ENCODE results near the gene SMAD7.

Gene SMAD7

DNA sequence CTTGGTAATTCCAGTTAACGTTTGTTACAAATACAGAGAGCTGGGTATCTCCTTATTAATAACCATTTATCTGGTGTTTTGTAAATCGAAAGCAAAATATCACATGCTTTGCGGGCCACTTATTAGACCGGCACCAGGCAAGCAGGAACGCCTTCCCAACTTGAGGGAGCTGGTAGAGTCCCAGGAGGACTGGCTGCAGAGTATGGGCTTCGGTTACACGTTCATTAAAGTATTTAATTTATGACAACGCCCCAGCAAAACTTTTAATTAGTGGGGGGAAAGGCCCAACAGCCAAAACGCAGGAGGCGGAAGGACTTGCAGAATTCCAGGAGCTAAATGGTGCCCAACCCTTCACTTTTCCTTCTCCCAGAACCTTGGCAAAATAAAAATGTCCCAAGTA lies 3.7 kb downstream of the SMAD7 start:
- no peak for TF ChIP-seq ISL1 (CRISPR knock-in tag; IDR thresholded peaks at IDR 0.05)
- TF ChIP-seq, protein P1, sequence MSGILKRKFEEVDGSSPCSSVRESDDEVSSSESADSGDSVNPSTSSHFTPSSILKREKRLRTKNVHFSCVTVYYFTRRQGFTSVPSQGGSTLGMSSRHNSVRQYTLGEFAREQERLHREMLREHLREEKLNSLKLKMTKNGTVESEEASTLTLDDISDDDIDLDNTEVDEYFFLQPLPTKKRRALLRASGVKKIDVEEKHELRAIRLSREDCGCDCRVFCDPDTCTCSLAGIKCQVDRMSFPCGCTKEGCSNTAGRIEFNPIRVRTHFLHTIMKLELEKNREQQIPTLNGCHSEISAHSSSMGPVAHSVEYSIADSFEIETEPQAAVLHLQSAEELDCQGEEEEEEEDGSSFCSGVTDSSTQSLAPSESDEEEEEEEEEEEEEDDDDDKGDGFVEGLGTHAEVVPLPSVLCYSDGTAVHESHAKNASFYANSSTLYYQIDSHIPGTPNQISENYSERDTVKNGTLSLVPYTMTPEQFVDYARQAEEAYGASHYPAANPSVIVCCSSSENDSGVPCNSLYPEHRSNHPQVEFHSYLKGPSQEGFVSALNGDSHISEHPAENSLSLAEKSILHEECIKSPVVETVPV (CRISPR knock-in tag; IDR thresholded peaks at IDR 0.05), result no peak
- TF ChIP-seq, protein P2, sequence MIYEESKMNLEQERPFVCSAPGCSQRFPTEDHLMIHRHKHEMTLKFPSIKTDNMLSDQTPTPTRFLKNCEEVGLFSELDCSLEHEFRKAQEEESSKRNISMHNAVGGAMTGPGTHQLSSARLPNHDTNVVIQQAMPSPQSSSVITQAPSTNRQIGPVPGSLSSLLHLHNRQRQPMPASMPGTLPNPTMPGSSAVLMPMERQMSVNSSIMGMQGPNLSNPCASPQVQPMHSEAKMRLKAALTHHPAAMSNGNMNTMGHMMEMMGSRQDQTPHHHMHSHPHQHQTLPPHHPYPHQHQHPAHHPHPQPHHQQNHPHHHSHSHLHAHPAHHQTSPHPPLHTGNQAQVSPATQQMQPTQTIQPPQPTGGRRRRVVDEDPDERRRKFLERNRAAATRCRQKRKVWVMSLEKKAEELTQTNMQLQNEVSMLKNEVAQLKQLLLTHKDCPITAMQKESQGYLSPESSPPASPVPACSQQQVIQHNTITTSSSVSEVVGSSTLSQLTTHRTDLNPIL (CRISPR knock-in tag; IDR thresholded peaks at IDR 0.05; ENCODE audit: low read depth), result no peak
- TF ChIP-seq, protein P3, sequence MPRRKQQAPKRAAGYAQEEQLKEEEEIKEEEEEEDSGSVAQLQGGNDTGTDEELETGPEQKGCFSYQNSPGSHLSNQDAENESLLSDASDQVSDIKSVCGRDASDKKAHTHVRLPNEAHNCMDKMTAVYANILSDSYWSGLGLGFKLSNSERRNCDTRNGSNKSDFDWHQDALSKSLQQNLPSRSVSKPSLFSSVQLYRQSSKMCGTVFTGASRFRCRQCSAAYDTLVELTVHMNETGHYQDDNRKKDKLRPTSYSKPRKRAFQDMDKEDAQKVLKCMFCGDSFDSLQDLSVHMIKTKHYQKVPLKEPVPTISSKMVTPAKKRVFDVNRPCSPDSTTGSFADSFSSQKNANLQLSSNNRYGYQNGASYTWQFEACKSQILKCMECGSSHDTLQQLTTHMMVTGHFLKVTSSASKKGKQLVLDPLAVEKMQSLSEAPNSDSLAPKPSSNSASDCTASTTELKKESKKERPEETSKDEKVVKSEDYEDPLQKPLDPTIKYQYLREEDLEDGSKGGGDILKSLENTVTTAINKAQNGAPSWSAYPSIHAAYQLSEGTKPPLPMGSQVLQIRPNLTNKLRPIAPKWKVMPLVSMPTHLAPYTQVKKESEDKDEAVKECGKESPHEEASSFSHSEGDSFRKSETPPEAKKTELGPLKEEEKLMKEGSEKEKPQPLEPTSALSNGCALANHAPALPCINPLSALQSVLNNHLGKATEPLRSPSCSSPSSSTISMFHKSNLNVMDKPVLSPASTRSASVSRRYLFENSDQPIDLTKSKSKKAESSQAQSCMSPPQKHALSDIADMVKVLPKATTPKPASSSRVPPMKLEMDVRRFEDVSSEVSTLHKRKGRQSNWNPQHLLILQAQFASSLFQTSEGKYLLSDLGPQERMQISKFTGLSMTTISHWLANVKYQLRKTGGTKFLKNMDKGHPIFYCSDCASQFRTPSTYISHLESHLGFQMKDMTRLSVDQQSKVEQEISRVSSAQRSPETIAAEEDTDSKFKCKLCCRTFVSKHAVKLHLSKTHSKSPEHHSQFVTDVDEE (CRISPR knock-in tag; IDR thresholded peaks at IDR 0.05), result no peak
- no peak for TF ChIP-seq ESRRG (CRISPR knock-in tag; IDR thresholded peaks at IDR 0.05)
- TF ChIP-seq RARB (CRISPR knock-in tag; IDR thresholded peaks at IDR 0.05), result no peak
- TF ChIP-seq, protein P4, sequence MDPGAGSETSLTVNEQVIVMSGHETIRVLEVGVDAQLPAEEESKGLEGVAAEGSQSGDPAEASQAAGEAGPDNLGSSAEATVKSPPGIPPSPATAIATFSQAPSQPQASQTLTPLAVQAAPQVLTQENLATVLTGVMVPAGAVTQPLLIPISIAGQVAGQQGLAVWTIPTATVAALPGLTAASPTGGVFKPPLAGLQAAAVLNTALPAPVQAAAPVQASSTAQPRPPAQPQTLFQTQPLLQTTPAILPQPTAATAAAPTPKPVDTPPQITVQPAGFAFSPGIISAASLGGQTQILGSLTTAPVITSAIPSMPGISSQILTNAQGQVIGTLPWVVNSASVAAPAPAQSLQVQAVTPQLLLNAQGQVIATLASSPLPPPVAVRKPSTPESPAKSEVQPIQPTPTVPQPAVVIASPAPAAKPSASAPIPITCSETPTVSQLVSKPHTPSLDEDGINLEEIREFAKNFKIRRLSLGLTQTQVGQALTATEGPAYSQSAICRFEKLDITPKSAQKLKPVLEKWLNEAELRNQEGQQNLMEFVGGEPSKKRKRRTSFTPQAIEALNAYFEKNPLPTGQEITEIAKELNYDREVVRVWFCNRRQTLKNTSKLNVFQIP (CRISPR knock-in tag; IDR thresholded peaks at IDR 0.05; ENCODE audit: borderline replicate concordance, low read depth), result no peak
- no peak for TF ChIP-seq TCF4 (CRISPR knock-in tag; IDR thresholded peaks at IDR 0.05; ENCODE audit: borderline replicate concordance)
- TF ChIP-seq ZNF70 (CRISPR knock-in tag; IDR thresholded peaks at IDR 0.05), result no peak
- no peak for TF ChIP-seq ARNTL (CRISPR knock-in tag; IDR thresholded peaks at IDR 0.05; ENCODE audit: borderline replicate concordance, low read depth)
- no peak for TF ChIP-seq TOX (CRISPR knock-in tag; IDR thresholded peaks at IDR 0.05; ENCODE audit: borderline replicate concordance)
- TF ChIP-seq OSR1 (CRISPR knock-in tag; IDR thresholded peaks at IDR 0.05), result no peak
- TF ChIP-seq, protein P5, sequence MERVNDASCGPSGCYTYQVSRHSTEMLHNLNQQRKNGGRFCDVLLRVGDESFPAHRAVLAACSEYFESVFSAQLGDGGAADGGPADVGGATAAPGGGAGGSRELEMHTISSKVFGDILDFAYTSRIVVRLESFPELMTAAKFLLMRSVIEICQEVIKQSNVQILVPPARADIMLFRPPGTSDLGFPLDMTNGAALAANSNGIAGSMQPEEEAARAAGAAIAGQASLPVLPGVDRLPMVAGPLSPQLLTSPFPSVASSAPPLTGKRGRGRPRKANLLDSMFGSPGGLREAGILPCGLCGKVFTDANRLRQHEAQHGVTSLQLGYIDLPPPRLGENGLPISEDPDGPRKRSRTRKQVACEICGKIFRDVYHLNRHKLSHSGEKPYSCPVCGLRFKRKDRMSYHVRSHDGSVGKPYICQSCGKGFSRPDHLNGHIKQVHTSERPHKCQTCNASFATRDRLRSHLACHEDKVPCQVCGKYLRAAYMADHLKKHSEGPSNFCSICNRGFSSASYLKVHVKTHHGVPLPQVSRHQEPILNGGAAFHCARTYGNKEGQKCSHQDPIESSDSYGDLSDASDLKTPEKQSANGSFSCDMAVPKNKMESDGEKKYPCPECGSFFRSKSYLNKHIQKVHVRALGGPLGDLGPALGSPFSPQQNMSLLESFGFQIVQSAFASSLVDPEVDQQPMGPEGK (CRISPR knock-in tag; IDR thresholded peaks at IDR 0.05; ENCODE audit: borderline replicate concordance), result no peak
- TF ChIP-seq CSDC2 (CRISPR knock-in tag; IDR thresholded peaks at IDR 0.05), result no peak

DNA sequence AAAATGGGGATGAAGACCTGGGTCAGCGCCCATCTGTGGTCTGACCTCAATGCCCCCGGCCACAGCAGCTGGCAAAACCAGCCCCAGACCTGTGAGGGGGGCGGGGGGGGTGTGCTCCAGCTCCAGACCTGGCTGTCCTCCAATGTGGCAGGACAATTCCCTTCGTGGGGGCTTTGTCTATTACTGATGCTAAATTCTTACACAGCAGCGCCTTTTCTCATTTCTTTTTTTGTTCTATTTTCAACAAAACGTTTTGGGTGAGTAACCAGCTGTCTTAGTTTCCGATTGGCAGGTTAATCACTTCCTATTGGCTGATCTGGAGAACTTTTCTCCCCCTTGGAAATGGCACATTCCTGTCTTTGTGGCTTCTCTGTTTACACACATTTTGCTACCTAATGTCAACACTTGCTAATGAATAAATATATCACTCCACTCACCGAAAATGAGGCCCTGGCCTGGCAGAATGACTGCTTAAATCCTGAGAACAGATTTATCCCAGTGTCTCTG lies 4.4 kb downstream of the SMAD7 start:
- no peak for ATAC-seq
- TF ChIP-seq, protein P5 (CRISPR knock-in tag; IDR thresholded peaks at IDR 0.05; ENCODE audit: borderline replicate concordance), result peak; percentile 49; the same call in 1 of the 2 replicates
- TF ChIP-seq CSDC2 (CRISPR knock-in tag; IDR thresholded peaks at IDR 0.05), result no peak
- TF ChIP-seq SNAI2 (CRISPR knock-in tag; IDR thresholded peaks at IDR 0.05), result no peak
- TF ChIP-seq ESRRG (CRISPR knock-in tag; IDR thresholded peaks at IDR 0.05), result no peak
- TF ChIP-seq ZNF565 (CRISPR knock-in tag; conservative IDR thresholded peaks at IDR 0.05; ENCODE audit: low read depth), result no peak
- TF ChIP-seq, protein P4 (CRISPR knock-in tag; IDR thresholded peaks at IDR 0.05; ENCODE audit: borderline replicate concordance, low read depth), result no peak

More for the DNA sequence above, 3.7 kb downstream of the SMAD7 start:
- ATAC-seq, result no peak
